ENCODE data around the gene ANXA2. TPM values are rescaled to one million over a fixed set of nuclear protein-coding genes. Genes with fewer than 3 reads are reported as not detected.

ANXA2 gene
- total and polyA plus RNA-seq, 4 donors, result 62.7 to 138 (median 107) TPM

- H3K4me1 ChIP-seq (ENCODE audit: control insufficient read depth in 4 of 4, insufficient read depth in 4 of 4, low read length in 3 of 4), result peaks cover 0 to 5% (median 3%) of the 10 kb centered on the region in 4 donors
- no peak overlapping the region for H3K27ac ChIP-seq (ENCODE audit: low read depth in 1 of 2, low read length in 2 of 2)
- H3K9ac ChIP-seq (ENCODE audit: low read depth in 1 of 2, low read length in 2 of 2), result no peak overlapping the region
- WGBS, result 95% methylated on average over 1 of the region's 1 CpG
- H3K9me3 ChIP-seq (ENCODE audit: control insufficient read depth in 4 of 4, low read length in 3 of 4), result no peaks in the 10 kb centered on the region
- no peak overlapping the region for H3K4me3 ChIP-seq (ENCODE audit: low read depth in 1 of 3, low read length in 3 of 3)
- TF ChIP-seq YY1 (IDR thresholded peaks at IDR 0.05) (no peak), HNF4G (IDR thresholded peaks at IDR 0.05) (no peak), CTCF (IDR thresholded peaks at IDR 0.05; ENCODE audit: low read depth, low read length, missing input control) (no peak), ATF3 (IDR thresholded peaks at IDR 0.05) (no peak), GABPA (IDR thresholded peaks at IDR 0.05 in 1 of 2, conservative IDR thresholded peaks at IDR 0.05 in 1 of 2) (no peak), ZBTB33 (IDR thresholded peaks at IDR 0.05) (no peak), TAF1 (conservative IDR thresholded peaks at IDR 0.05) (no peak), FOXA1 (IDR thresholded peaks at IDR 0.05) (no peak), REST (IDR thresholded peaks at IDR 0.05) (no peak), JUND (IDR thresholded peaks at IDR 0.05) (no peak), NR2F2 (IDR thresholded peaks at IDR 0.05) (no peak), FOXA2 (IDR thresholded peaks at IDR 0.05) (no peak), RAD21 (IDR thresholded peaks at IDR 0.05) (no peak)
- H3K36me3 ChIP-seq (ENCODE audit: control insufficient read depth in 4 of 4, insufficient read depth in 3 of 4, low read depth in 1 of 4, low read length in 3 of 4), result peaks cover 0 to 7% (median under 1%) of the 10 kb centered on the region in 4 donors
- no peak for DNase-seq (ENCODE audit: low spot score)
- H3K27me3 ChIP-seq (ENCODE audit: control insufficient read depth in 4 of 4, insufficient read depth in 4 of 4, low read length in 3 of 4), result no peaks in the 10 kb centered on the region
Measured at GRCh38 chr15:60421544-60421943, 23.8 kb upstream of the ANXA2 start.

GRCh38 chr15:60420203-60420716, 22.5 kb upstream of the ANXA2 start:
- no peaks in the 10 kb centered on the region for H3K9me3 ChIP-seq (ENCODE audit: control insufficient read depth in 4 of 4, low read length in 3 of 4)
- H3K27ac ChIP-seq (ENCODE audit: low read depth in 1 of 2, low read length in 2 of 2), result no peak overlapping the region
- H3K36me3 ChIP-seq (ENCODE audit: control insufficient read depth in 4 of 4, insufficient read depth in 3 of 4, low read depth in 1 of 4, low read length in 3 of 4), result peaks cover 0 to 7% (median under 1%) of the 10 kb centered on the region in 4 donors
- no peak overlapping the region for H3K4me3 ChIP-seq (ENCODE audit: low read depth in 1 of 3, low read length in 3 of 3)
- no peaks in the 10 kb centered on the region for H3K27me3 ChIP-seq (ENCODE audit: control insufficient read depth in 4 of 4, insufficient read depth in 4 of 4, low read length in 3 of 4)
- peaks cover 0 to 5% (median 3%) of the 10 kb centered on the region in 4 donors for H3K4me1 ChIP-seq (ENCODE audit: control insufficient read depth in 4 of 4, insufficient read depth in 4 of 4, low read length in 3 of 4)
- H3K9ac ChIP-seq (ENCODE audit: low read depth in 1 of 2, low read length in 2 of 2), result no peak overlapping the region
- no peak for TF ChIP-seq ATF3 (IDR thresholded peaks at IDR 0.05)
- TF ChIP-seq HNF4A (conservative IDR thresholded peaks at IDR 0.05), result peak; percentile 59 to 60
- TF ChIP-seq RXRA (IDR thresholded peaks at IDR 0.05), result peak in 1 of 2 donors; percentile 3
- WGBS, result 83% methylated on average over 2 of the region's 2 CpGs
- no peak for DNase-seq (ENCODE audit: low spot score)

Data from liver (tissue), 9 donors.